NOMO-1 (cell line): Measurements from ENCODE around the gene DHX57.

ENCODE experiments used
- DNase-seq, 2 experiments: peaks; one replicate each; lab custom pipeline; 2025; ENCODE audit not compliant: unreplicated experiment in 2 of 2; lab: John Stamatoyannopoulos, UW

The DHX57 gene

DNA sequence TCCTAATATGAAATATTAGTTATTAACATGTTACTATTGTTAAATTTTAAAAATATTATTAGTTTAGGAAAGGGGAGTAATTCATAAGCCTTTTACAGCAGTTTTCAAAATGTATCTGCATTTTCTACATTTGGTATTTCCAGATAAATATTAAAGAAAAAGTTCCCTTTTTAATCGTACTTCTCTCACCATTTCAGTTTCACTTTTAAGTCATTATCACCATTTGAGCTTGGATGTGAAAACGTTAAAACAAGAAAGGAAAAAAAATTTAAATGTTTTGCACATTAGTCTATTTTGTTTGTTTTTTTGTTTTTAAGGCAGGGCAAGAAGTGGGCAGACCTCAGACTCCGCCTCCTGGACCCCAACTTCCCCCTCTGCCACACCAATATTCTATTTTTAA, 121.2 kb downstream of the DHX57 start:
- peak in 1 of 2 experiments; percentile 19 for DNase-seq

DNA sequence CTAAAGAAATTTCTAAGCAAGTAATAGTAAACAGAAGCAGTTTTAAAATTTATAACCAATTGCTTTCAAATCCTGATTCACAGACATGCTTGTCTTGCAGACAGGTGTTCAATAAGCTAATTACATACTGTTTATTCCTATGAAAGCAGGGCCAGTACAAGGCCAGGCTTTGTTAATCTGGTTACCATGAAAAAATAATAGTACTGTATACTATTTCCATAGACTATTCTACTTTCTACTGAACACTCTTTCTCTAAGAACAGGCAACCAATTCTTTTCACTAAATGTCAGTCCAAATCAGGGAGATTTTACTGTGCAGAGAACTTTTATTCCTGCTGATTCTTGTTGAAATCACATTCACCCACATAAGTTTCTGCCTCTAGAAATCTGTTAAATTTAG, 121.7 kb downstream of the DHX57 start:
- DNase-seq, result no peak

DNA sequence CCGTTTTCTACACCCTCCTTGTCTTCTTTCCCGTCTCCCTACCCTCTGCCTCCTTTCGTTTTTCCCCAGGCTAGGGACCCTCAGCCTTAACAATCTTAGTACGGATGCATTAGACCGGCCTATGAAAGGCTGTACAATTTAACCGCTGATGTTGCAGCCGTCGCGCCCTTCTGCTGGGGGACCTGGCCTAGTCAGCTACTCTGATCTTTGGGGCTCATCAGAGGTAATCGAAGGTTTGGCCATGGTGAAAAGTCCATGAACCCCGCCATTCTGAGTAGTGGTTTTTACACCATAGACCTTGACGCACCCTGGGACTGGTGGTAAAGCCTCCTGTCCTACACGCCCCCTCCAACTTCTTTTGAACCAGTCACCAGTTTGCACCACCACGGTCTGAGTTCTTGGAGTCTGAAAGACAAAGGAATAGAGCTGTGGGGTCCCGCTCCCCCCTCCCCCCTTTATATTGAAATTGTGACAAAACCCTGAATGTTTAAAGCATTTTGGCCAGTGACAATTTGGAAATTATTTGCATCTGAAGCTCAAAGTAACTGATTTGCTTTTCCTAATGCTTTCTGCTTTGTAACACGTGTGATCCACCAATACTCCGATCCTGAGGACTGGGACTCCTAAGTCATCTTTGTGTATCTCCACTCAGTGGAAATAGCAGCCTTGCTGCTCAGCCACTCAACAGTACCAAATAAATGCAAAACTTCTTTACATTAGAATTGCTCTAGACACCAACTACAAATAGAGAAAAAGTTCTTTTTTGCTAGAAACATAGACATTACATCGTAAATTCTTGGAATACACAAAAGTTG, 123.9 kb downstream of the DHX57 start:
- DNase-seq, result no peak

DNA sequence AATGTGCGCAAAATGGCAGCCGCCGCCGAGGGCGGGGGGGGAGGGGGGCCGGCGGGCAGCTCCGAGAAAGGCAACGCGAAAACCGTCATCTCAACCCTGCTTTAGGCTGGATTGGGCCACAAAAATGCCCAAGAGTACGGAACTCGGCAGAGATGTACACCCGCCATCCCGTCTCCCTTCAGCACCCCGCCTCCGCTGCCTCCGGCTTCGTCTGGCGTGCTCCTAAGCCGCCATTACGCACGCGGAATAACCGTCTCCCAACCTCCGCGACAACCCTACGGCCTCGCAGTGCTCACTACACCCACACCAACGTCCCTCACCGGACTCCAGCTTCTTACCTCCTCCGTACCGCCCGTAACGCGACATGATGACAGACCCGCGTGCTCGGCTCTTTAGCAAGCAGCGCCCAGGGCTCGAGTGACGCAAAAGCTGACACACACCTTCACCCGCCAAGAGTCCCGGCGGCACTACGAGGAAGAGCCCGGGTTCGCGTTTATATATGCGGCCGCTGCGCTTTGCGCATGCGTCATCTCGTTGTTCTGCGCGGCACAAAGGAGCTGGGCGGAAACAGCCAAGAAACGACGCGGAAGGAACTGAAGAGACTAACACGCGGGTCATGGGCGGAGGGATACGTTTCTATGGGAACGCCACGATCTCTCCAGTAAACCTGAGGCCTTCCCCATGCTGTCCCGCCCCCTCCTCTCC, 124.7 kb downstream of the DHX57 start, which contains the start of gene SRSF7:
SRSF7 (minus strand) TSS at position 471 of the 705 bp plus-strand sequence; CDS start at position 366, 105 bp downstream.
- DNase-seq, result peak; percentile 95 to 97

DNA sequence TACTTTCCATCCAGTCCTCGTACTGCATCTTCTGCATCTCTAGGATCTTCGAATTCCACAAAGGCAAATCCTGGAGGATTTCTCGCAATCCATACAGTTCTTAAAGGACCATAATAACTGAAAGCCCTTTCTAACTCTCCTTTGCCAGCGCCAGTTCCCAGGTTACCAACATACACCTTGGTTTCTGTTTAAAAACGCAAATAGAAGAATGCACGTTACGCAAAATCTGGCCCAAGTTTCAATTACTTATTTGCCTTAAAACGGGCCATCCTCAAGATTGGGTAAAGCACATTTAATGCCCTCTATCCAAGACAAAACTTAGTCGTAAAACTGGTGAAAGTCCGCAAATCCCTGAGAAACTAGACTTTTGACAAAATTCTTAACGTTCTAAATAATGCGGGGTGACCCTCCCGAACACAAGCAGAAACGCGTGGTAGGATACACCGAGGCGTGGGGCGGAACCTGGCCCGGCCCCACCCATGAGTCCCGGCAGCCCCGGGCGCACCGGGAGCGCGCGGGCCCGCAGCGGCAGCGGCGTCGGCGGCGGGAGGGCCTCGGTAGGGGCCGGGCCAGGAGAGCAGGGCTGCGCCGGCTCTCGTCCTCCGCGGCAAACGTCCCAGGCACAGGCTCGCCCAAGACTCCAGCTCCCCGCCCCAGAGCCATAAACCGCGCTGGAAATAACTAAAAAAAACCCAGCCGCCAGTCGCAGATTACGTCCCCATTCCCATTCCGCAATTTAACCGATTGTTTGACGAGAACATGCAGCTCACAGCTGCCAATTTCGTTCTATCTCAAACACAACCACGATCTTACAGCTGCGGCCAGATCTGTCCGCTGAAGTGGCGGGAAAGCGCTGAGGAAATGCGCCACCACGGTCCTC, 125.5 kb downstream of the DHX57 start:
- peak; percentile 31 to 69 for DNase-seq

DNA sequence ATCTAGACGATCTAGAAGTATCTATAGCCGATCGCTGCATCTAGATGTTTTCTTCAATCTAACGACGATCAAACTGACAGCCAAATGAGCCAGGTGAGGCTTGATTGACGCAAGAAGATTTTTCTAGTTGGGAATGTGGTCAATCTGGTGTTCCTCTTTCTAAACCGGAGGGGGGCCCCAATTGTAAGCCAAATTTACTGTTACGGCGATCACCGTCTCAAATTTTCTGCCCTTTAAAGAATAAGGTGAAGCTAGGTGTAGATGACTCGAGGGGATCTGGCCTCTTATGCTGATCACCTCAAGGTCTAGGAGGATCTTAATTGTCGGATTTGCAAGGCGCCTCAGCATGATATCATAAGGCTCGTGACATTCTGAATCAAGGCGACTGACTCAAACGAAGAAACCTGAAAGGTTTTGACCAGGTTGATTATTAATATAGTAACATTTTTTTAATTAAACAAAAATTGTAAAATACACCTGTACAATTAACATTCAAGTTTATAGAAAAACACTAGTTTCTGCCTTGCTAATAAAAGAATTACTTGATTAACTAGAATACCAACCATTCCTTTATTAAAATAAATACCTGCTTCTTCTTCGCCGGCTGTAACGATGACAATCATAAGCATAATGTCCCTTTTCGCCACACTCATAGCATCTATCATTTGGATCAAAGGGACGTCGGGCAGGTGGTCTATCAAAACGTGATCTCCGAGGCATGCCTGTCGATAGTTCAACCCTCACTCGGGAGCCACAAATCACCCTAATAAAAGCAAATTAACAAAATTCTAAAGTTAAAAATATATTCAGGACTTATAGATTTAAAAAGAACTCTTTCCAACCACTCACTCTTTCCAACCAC, 126.6 kb downstream of the DHX57 start:
- no peak for DNase-seq

DNA sequence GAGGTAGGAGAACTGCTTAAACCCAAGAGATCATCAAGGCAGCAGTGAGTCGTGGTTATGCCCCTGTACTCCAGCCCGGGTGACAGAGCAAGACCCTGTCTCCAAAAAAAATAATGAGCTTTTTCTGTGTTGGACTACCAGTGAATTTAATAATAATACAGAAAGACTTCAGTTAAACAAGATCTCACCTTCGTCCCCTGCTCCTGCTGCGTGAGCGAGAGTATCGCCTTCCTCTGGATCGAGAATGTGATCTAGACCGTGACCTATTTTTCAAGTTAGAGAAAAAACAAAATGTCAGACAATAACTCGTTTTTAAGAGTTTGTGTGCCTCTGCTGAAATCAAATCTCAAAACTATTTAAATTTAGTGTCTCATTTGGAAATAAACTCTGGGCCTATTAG, 127.3 kb downstream of the DHX57 start:
- no peak for DNase-seq

DNA sequence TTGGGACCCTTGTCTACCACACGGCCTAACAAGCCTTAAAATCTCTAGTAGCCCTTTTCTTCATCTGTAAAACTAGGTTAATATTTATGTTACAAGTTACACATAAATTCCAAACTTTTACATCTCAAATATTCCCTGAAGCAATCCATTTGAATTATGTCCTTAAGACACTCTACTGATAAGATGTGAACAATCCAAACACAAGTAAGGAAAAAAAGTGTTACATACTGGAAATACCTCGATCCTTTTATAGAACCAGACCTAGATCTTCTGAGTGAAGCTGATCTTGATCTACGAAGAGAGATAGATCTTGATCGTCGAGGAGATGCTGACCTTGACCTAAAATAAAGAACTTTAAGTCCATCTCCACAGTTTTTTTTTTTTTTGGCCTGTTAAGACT, 127.9 kb downstream of the DHX57 start:
- DNase-seq, result no peak
